Osteoblast (primary cell): Measurements from ENCODE around the gene TUBB2B. TPM values are rescaled to one million over a fixed set of nuclear protein-coding genes. Genes with fewer than 3 reads are reported as not detected.

Experiments used
- DNase-seq: peaks from one replicate; pipeline ENCODE4 v3.0.0; 2011; ENCODE audit warnings: low spot score, mixed read lengths; ENCODE audit not compliant: insufficient read length; ENCODE audit errors: missing footprints
- H2AFZ ChIP-seq: 2 replicates; pipeline ENCODE4 v1.6.0; 2011; ENCODE audit warnings: mild to moderate bottlenecking, low read length
- H3K27ac ChIP-seq: 2 replicates; pipeline ENCODE4 v1.5.1; 2011; ENCODE audit warnings: mild to moderate bottlenecking, low read depth, low read length, moderate library complexity
- H3K27me3 ChIP-seq: 2 replicates; pipeline ENCODE4 v1.6.0; 2012; ENCODE audit warnings: mild to moderate bottlenecking, control low read depth, inconsistent platforms, low read length, moderate library complexity; ENCODE audit not compliant: insufficient read depth
- H3K36me3 ChIP-seq: 2 replicates; pipeline ENCODE4 v1.5.1; 2011; ENCODE audit warnings: mild to moderate bottlenecking, low read length, control low read depth, moderate library complexity; ENCODE audit not compliant: insufficient read depth
- H3K4me1 ChIP-seq: 2 replicates; pipeline ENCODE4 v1.5.1; 2011; ENCODE audit warnings: mild to moderate bottlenecking, low read length, control low read depth, moderate library complexity; ENCODE audit not compliant: insufficient read depth
- H3K4me2 ChIP-seq: 2 replicates; pipeline ENCODE4 v1.6.0; 2011; ENCODE audit warnings: mild to moderate bottlenecking, low read length; ENCODE audit not compliant: insufficient read depth
- H3K4me3 ChIP-seq: fragments of 200-600 bp; sonication (generic); 3 replicates; pipeline ENCODE4 v1.5.1; 2012; ENCODE audit warnings: mild to moderate bottlenecking, low read length, inconsistent platforms; ENCODE audit not compliant: insufficient read depth
- H3K79me2 ChIP-seq: 2 replicates; pipeline ENCODE4 v1.6.0; 2012; ENCODE audit warnings: mild to moderate bottlenecking, low read length, control low read depth, inconsistent platforms; ENCODE audit not compliant: insufficient read depth
- H3K9me3 ChIP-seq: 2 replicates; pipeline ENCODE4 v1.5.1; 2011; ENCODE audit warnings: low read depth, low read length, control low read depth
- H4K20me1 ChIP-seq: 2 replicates; pipeline ENCODE4 v1.6.0; 2012; ENCODE audit warnings: mild to moderate bottlenecking, low read length, control low read depth; ENCODE audit not compliant: insufficient read depth
- total RNA-seq: library from RNA; depleted of rRNA; stranded (reverse); fragments of >200 nt; gene quantifications from 2 replicates; pipeline ENCODE4 v1.2.3, GENCODE V29; 2012
- TF ChIP-seq, protein P1 (sequence below): IDR thresholded peaks from 2 replicates; pipeline ENCODE4 v1.5.1; 2011; ENCODE audit warnings: mild to moderate bottlenecking, low read depth, low read length, moderate library complexity; ENCODE audit errors: extremely low read depth

Gene TUBB2B
- total RNA-seq, 1 donor, result 9.0 TPM

DNA sequence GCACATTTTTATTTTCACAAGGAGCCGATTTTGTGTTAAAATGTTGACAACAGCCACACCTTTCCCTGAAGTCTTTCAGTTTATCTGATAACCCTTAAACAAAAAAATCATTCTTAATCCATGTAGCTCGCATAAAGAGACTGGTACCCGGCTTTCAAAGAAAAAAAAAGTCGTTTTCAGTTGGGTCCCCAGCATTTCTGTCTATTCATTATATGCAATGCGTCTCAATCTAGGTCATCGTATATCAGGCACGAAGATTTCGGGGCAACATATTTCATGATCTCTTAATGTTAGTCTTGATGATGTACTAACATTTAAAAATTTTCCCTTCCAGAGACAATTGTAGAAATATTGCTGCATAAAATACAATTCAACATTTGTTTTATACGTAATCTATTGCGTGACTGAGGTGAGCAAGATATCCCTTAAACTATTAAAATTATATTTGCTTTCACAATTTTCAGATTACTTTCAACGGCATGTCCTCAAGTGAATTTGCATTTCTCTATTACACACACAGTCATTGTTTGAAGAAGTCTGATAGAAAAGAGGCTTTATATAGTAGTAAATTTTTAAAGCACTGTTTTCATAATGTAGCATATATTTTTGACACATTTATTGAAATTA, 2.9 kb upstream of the TUBB2B start:
- Histone ChIP-seq H3K27ac (no peak overlapping the region), H3K4me2 (peak overlapping the region; percentile 92), H3K9me3 (no peaks in the 10 kb centered on the region), H3K4me1 (peaks cover 18% of the 10 kb centered on the region), H3K27me3 (peaks cover 87% of the 10 kb centered on the region), H4K20me1 (peaks cover 2% of the 10 kb centered on the region), H3K79me2 (no peaks in the 10 kb centered on the region), H3K4me3 (peak overlapping the region; percentile 90), H3K36me3 (no peaks in the 10 kb centered on the region), H2AFZ (no peak overlapping the region)
- TF ChIP-seq, protein P1, sequence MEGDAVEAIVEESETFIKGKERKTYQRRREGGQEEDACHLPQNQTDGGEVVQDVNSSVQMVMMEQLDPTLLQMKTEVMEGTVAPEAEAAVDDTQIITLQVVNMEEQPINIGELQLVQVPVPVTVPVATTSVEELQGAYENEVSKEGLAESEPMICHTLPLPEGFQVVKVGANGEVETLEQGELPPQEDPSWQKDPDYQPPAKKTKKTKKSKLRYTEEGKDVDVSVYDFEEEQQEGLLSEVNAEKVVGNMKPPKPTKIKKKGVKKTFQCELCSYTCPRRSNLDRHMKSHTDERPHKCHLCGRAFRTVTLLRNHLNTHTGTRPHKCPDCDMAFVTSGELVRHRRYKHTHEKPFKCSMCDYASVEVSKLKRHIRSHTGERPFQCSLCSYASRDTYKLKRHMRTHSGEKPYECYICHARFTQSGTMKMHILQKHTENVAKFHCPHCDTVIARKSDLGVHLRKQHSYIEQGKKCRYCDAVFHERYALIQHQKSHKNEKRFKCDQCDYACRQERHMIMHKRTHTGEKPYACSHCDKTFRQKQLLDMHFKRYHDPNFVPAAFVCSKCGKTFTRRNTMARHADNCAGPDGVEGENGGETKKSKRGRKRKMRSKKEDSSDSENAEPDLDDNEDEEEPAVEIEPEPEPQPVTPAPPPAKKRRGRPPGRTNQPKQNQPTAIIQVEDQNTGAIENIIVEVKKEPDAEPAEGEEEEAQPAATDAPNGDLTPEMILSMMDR, result no peak
- no peak for DNase-seq

GRCh38 chr6:3229566-3230178, 2.2 kb upstream of the TUBB2B start:
- H3K4me1 ChIP-seq, result peaks cover 18% of the 10 kb centered on the region
- no peak for DNase-seq
- H2AFZ ChIP-seq, result no peak overlapping the region
- H3K4me3 ChIP-seq, result no peak overlapping the region
- no peaks in the 10 kb centered on the region for H3K36me3 ChIP-seq
- TF ChIP-seq, protein P1, result no peak
- no peaks in the 10 kb centered on the region for H3K9me3 ChIP-seq
- H3K79me2 ChIP-seq, result no peaks in the 10 kb centered on the region
- no peak overlapping the region for H3K27ac ChIP-seq
- no peak overlapping the region for H3K4me2 ChIP-seq
- peaks cover 2% of the 10 kb centered on the region for H4K20me1 ChIP-seq
- peaks cover 87% of the 10 kb centered on the region for H3K27me3 ChIP-seq

GRCh38 chr6:3228771-3229565, 1.5 kb upstream of the TUBB2B start:
- no peak overlapping the region for H3K4me2 ChIP-seq
- no peaks in the 10 kb centered on the region for H3K36me3 ChIP-seq
- H3K27ac ChIP-seq, result no peak overlapping the region
- no peak overlapping the region for H3K4me3 ChIP-seq
- peaks cover 18% of the 10 kb centered on the region for H3K4me1 ChIP-seq
- TF ChIP-seq, protein P1, result no peak
- DNase-seq, result no peak
- H4K20me1 ChIP-seq, result peaks cover 2% of the 10 kb centered on the region
- peaks cover 87% of the 10 kb centered on the region for H3K27me3 ChIP-seq
- H3K79me2 ChIP-seq, result no peaks in the 10 kb centered on the region
- no peak overlapping the region for H2AFZ ChIP-seq
- no peaks in the 10 kb centered on the region for H3K9me3 ChIP-seq
